ENCODE data around the gene PRR27. TPM values are rescaled to one million over a fixed set of nuclear protein-coding genes. Genes with fewer than 3 reads are reported as not detected.

The PRR27 gene
- total RNA-seq (not detected in 2 replicates), polyA plus RNA-seq (not detected in 2 replicates)

- Histone ChIP-seq H3K4me1 (ENCODE audit: low read depth) (peaks cover 3% of the 10 kb centered on the region), H3K4me3 (no peak within 1 kb of the TSS), H3K9me3 (ENCODE audit: low read depth) (no peaks in the 10 kb centered on the region), H3K27ac (no peak within 1 kb of the TSS), H3K27me3 (no peaks in the 10 kb centered on the region), H3K36me3 (no peaks in the 10 kb centered on the region)
- TF ChIP-seq, protein P1, sequence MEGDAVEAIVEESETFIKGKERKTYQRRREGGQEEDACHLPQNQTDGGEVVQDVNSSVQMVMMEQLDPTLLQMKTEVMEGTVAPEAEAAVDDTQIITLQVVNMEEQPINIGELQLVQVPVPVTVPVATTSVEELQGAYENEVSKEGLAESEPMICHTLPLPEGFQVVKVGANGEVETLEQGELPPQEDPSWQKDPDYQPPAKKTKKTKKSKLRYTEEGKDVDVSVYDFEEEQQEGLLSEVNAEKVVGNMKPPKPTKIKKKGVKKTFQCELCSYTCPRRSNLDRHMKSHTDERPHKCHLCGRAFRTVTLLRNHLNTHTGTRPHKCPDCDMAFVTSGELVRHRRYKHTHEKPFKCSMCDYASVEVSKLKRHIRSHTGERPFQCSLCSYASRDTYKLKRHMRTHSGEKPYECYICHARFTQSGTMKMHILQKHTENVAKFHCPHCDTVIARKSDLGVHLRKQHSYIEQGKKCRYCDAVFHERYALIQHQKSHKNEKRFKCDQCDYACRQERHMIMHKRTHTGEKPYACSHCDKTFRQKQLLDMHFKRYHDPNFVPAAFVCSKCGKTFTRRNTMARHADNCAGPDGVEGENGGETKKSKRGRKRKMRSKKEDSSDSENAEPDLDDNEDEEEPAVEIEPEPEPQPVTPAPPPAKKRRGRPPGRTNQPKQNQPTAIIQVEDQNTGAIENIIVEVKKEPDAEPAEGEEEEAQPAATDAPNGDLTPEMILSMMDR (IDR thresholded peaks at IDR 0.05; ENCODE audit: low read depth, low read length): no peak
- DNase-seq (ENCODE audit: low read depth in 1 of 2, low spot score in 1 of 2): no peak
Observed at GRCh38 chr4:70153937-70154336, at the start of gene PRR27. Gene PRR27 (plus strand): TSS chr4:70154237. CDS start chr4:70154376, 139 bp downstream.

- no peak for DNase-seq (ENCODE audit: low read depth in 1 of 2, low spot score in 1 of 2)
- TF ChIP-seq, protein P1 (IDR thresholded peaks at IDR 0.05; ENCODE audit: low read depth, low read length): no peak
- H3K27ac ChIP-seq: no peak overlapping the region
- no peaks in the 10 kb centered on the region for H3K27me3 ChIP-seq
- no peaks in the 10 kb centered on the region for H3K9me3 ChIP-seq (ENCODE audit: low read depth)
- H3K4me3 ChIP-seq: no peak overlapping the region
- H3K36me3 ChIP-seq: no peaks in the 10 kb centered on the region
- H3K4me1 ChIP-seq (ENCODE audit: low read depth): no peaks in the 10 kb centered on the region
Observed at GRCh38 chr4:70110917-70111316, 43.1 kb upstream of the PRR27 start.

GRCh38 chr4:70113656-70114055, 40.4 kb upstream of the PRR27 start:
- TF ChIP-seq, protein P1 (IDR thresholded peaks at IDR 0.05; ENCODE audit: low read depth, low read length): no peak
- no peaks in the 10 kb centered on the region for H3K4me1 ChIP-seq (ENCODE audit: low read depth)
- no peaks in the 10 kb centered on the region for H3K9me3 ChIP-seq (ENCODE audit: low read depth)
- H3K36me3 ChIP-seq: no peaks in the 10 kb centered on the region
- no peak for DNase-seq (ENCODE audit: low read depth in 1 of 2, low spot score in 1 of 2)
- H3K27ac ChIP-seq: no peak overlapping the region
- no peak overlapping the region for H3K4me3 ChIP-seq
- no peaks in the 10 kb centered on the region for H3K27me3 ChIP-seq

GRCh38 chr4:70114096-70114495, 39.9 kb upstream of the PRR27 start:
- Histone ChIP-seq H3K9me3 (ENCODE audit: low read depth) (no peaks in the 10 kb centered on the region), H3K4me3 (no peak overlapping the region)
- TF ChIP-seq, protein P1 (IDR thresholded peaks at IDR 0.05; ENCODE audit: low read depth, low read length): no peak

DNA sequence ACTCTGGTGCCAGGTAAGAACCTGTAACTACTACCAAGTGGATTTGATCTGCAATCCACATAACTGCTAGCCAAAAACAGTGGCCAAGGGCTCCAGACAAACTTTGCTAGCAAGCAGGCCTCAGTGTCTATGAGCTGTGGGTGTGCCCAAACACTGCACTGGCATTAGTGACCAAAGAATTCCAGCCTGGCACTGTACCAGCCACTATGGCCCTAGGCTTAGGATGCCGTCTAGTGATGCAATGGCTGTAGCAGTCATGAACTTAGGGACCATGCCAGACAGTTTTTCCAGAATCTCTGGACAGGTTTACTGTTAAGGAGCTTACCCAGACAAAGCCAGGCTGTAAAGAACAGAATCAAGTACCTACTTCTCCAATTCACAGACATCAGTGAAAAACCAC, 33.7 kb upstream of the PRR27 start:
- TF ChIP-seq, protein P1 (IDR thresholded peaks at IDR 0.05; ENCODE audit: low read depth, low read length): no peak
- Histone ChIP-seq H3K4me3 (no peak overlapping the region), H3K9me3 (ENCODE audit: low read depth) (no peaks in the 10 kb centered on the region), H3K4me1 (ENCODE audit: low read depth) (no peaks in the 10 kb centered on the region), H3K27ac (no peak overlapping the region), H3K36me3 (no peaks in the 10 kb centered on the region), H3K27me3 (no peaks in the 10 kb centered on the region)
- DNase-seq (ENCODE audit: low read depth in 1 of 2, low spot score in 1 of 2): no peak

More at GRCh38 chr4:70114096-70114495, 39.9 kb upstream of the PRR27 start:
- Histone ChIP-seq H3K27ac (no peak overlapping the region), H3K36me3 (no peaks in the 10 kb centered on the region), H3K4me1 (ENCODE audit: low read depth) (no peaks in the 10 kb centered on the region), H3K27me3 (no peaks in the 10 kb centered on the region)
- no peak for DNase-seq (ENCODE audit: low read depth in 1 of 2, low spot score in 1 of 2)

DNA sequence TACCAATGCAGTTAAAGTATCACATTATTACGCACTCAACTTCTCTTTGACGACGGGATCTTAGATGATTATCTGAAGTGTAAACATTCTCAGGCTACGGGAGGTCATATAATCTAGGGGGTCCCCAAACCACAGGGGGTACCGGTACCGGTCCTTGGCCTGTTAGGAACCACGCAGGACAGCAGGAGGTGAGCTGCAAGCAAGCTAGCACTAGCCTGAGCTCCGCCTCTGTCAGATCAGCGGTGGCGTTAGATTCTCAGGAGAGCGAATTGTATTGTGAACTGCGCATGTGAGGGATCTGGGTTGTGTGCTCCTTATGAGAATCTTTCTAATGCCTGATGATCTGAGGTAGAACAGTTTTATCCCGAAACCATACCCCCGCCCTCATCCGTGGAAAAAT, 20.6 kb upstream of the PRR27 start:
- Histone ChIP-seq H3K36me3 (no peaks in the 10 kb centered on the region), H3K9me3 (ENCODE audit: low read depth) (no peaks in the 10 kb centered on the region), H3K27ac (no peak overlapping the region), H3K4me1 (ENCODE audit: low read depth) (no peaks in the 10 kb centered on the region), H3K4me3 (no peak overlapping the region), H3K27me3 (no peaks in the 10 kb centered on the region)
- no peak for DNase-seq (ENCODE audit: low read depth in 1 of 2, low spot score in 1 of 2)
- TF ChIP-seq, protein P1 (IDR thresholded peaks at IDR 0.05; ENCODE audit: low read depth, low read length): no peak

Measured in cardiac muscle cell (in vitro differentiated cells and primary cell).